Pancreas (tissue), 10 donors: ENCODE results near the gene ZMIZ1. TPM values are rescaled to one million over a fixed set of nuclear protein-coding genes. Genes with fewer than 3 reads are reported as not detected.

Experiments
- ATAC-seq, 4 donors: fragments of 200-7000 bp; cut with Tn5 transposase; one replicate each; pipeline versions ENCODE4 v1.8.0 to v1.9.1; 2020; ENCODE audit warnings: mild to moderate bottlenecking in 4 of 4, moderate library complexity in 4 of 4
- DNase-seq, 6 donors: peaks; one replicate each; pipeline ENCODE4 v3.0.0-alpha.2; 2020
- FAIRE-seq: peaks from 2 replicates; lab custom pipeline; 2012; peaks lifted over from hg19 to GRCh38; lab: Jason Lieb, UNC
- H3K27ac ChIP-seq, 4 donors: fragments of 200-600 bp; sonication (generic); 1 replicate in 3 of 4; 2 replicates in 1 of 4; pipeline versions ENCODE4 v1.5.0 to v1.8.0; 2020
- H3K27me3 ChIP-seq, 4 donors: fragments of 200-600 bp; one replicate each; pipeline ENCODE4 v1.8.0; 2021
- H3K36me3 ChIP-seq, 3 donors: fragments of 200-600 bp; sonication (generic) in 1 of 3; one replicate each; pipeline versions ENCODE4 v1.5.0 to v1.8.0; 2020 to 2021
- H3K4me1 ChIP-seq, 3 donors: fragments of 200-600 bp; one replicate each; pipeline ENCODE4 v1.8.0; 2021
- H3K4me3 ChIP-seq, 4 donors: fragments of 200-600 bp; sonication (generic) in 2 of 4; one replicate each; pipeline versions ENCODE4 v1.5.0 to v1.8.0; 2020 to 2021
- H3K9me3 ChIP-seq, 4 donors: fragments of 200-600 bp; one replicate each; pipeline ENCODE4 v1.8.0; 2021
- WGBS, 2 donors: extraction: QIAGEN DNeasy Blood & Tissue Kit; methylation state at CpG; one replicate each; pipeline ENCODE4 v1.1.7; 2013; 5-methylcytosine and 5-hydroxymethylcytosine counted together
- intact Hi-C, 3 donors: fragments of 100-400 bp; cut with DNase I; formaldehyde crosslinking; loops; one replicate each; pipeline versions ENCODE4 v1.11.1 to v1.14.2; 2022
- polyA plus RNA-seq, 2 donors: library from polyadenylated mRNA; stranded (reverse); fragments of 200-250 nt; gene quantifications; one replicate each; pipeline ENCODE4 v1.2.3, GENCODE V29; 2013
- total RNA-seq, 6 donors: library from RNA; stranded (reverse); fragmentation: NEBNext Ultra II Directional in 4 of 6; extraction: Animal tissue kit (Norgen Biotek cat#: 25700) in 4 of 6; gene quantifications; one replicate each; pipeline versions ENCODE4 v1.2.1 to v1.2.4, GENCODE V29; 2021 to 2023
- TF ChIP-seq, protein P1 (sequence below), 4 donors: fragments of 200-600 bp; sonication (generic) in 3 of 4; IDR thresholded peaks; one replicate each; pipeline versions ENCODE4 v1.5.0 to v1.8.0; 2021; ENCODE audit warnings: antibody characterized with exemption in 4 of 4
- donor health status: healthy with polysubstance abuse.
- donor health status: DM: no; HTN: no; CAD: no; lungs with moderate emphysema.
- donor health status: DM: no; HTN: no; CAD: no.
- donor health status: control.
- donor health status: control.
- donor health status: Bipolar disorder and iron deficiency.
- donor health status: DM: yes; HTN: yes; CAD: no.
- donor health status: DM: no; HTN: no; CAD: no.
- donor health status: DM: no; HTN: no; CAD: no.
- donor health status: DM: yes; HTN: yes; CAD: no.

ZMIZ1 gene
- total and polyA plus RNA-seq, 8 donors, result 14.5 to 45.0 (median 21.9) TPM

DNA sequence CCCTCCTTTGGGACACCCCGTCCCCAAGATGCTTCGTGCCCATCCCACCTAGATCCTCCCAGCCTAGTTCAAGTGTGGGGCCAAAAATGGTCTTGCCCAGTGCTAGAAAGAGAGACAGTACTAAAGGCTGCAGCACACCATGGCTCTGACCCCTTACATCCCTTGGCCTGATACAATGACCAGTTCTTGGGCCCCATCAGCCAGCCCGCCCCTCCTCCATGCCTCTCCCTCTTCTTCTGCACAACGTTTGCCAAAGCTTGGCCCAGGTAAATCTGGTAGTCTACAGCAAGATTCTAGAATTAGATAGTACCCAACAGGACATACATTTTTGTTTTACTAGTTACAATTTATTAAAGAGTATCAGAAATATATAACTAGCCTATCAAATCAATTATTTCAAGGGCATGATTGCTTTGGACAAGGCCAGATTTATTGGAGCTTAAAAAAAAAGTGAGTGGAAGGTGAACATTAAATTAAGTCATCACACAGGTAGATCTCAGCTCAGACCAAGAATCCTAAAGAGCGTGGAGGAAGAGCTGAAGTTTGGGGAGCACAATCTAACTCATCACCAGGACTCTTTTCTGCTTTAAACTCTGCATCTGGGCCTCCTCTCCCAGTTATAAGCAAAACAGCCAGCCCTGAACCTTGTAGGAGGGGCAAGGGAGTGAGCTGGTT is 69.8 kb downstream of the ZMIZ1 start:
- DNase-seq (no peak), FAIRE-seq (no peak), ATAC-seq (no peak)
- 83 to 84% methylated on average over 5 of the region's 5 CpGs for WGBS, 2 donors
- Histone ChIP-seq H3K4me3 (no peak overlapping the region), H3K36me3 (peaks cover 0 to 23% (median 7%) of the 10 kb centered on the region in 3 donors), H3K27ac (peak overlapping the region in 3 of 4 donors; percentile 0 to 37 (median 3)), H3K9me3 (no peaks in the 10 kb centered on the region), H3K4me1 (peaks cover 0 to 19% (median 7%) of the 10 kb centered on the region in 3 donors), H3K27me3 (no peaks in the 10 kb centered on the region)
- TF ChIP-seq, protein P1, sequence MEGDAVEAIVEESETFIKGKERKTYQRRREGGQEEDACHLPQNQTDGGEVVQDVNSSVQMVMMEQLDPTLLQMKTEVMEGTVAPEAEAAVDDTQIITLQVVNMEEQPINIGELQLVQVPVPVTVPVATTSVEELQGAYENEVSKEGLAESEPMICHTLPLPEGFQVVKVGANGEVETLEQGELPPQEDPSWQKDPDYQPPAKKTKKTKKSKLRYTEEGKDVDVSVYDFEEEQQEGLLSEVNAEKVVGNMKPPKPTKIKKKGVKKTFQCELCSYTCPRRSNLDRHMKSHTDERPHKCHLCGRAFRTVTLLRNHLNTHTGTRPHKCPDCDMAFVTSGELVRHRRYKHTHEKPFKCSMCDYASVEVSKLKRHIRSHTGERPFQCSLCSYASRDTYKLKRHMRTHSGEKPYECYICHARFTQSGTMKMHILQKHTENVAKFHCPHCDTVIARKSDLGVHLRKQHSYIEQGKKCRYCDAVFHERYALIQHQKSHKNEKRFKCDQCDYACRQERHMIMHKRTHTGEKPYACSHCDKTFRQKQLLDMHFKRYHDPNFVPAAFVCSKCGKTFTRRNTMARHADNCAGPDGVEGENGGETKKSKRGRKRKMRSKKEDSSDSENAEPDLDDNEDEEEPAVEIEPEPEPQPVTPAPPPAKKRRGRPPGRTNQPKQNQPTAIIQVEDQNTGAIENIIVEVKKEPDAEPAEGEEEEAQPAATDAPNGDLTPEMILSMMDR (IDR thresholded peaks at IDR 0.05), result no peak
- intact Hi-C loops, result no loop called here

DNA sequence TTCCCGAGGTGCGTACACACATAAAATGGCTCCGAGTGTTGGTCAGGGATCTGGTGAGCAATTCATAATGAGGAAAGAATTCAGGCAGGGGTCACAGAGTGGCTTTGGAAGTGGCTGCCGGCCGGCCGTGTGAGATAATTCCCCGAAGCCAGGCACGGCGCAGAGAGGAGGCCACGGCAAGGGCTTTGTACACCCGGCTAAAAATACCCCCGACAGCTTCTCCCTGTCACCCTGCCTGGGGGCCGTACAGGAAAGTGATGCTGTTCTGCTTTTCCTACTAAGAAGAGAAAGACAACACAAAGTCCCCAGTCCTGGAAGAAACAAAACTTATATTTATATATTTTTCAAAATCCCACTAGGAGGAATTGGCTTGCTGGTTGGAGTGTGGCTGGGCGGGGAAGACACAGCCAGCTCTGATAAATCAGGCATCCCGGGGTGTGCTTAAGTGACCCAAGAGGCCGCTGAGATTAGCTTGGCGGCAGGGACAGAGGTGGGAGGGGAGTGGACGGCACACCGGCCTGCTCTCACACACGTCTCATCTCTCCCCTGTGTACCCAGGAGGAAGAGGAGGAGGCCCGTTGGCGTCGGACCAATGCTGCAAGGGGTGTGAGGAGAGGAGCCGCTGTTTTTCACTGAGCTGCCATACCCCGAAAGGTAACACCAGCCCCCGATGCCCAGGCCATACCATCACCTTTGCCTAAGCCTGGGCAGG is 70.5 kb downstream of the ZMIZ1 start:
- no peak for DNase-seq
- no peaks in the 10 kb centered on the region for H3K9me3 ChIP-seq

DNA sequence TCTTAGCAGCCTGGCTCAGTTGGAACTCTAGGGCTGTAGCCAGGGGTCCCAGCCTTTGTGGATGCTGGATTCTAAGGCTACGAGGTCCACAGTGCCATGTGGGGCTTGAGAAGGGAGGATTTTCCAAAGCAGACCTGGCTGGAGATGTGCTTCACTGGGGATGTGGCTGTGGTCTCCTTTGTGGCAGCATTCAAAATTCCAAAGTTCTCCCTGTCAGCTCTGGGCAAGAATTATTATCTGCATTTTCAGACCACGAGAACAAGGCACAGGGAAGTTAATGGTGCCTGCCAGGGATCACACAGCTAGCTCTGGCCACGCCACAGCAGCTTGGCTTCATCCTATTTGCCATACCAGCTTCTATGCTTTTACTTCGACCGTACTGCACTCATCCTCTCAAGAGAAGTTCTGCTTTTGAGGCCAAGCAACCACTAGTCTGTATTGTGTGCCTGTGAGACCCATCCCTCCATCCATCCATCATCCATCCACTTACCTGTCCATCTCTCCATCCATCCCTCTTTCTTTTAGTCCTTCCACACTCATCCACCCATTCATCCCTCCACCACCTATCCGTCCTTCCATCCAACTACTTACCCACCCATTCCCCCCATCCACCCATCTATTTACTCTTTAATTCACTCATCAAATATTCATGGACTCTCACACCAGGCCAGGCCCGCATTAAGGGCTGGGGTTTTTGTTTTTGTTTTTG is 71.5 kb downstream of the ZMIZ1 start:
- Histone ChIP-seq H3K4me1 (peaks cover 4 to 20% (median 6%) of the 10 kb centered on the region in 3 donors), H3K27ac (no peak overlapping the region), H3K4me3 (no peak overlapping the region), H3K27me3 (no peaks in the 10 kb centered on the region), H3K36me3 (peaks cover 0 to 23% (median 7%) of the 10 kb centered on the region in 3 donors), H3K9me3 (no peaks in the 10 kb centered on the region)
- 92 to 96% methylated on average over 7 of the region's 7 CpGs for WGBS, 2 donors
- DNase-seq, result no peak
- no peak for FAIRE-seq
- intact Hi-C loops, result no loop called here
- ATAC-seq, result no peak
- TF ChIP-seq, protein P1 (IDR thresholded peaks at IDR 0.05), result no peak

More for the DNA sequence above, 70.5 kb downstream of the ZMIZ1 start:
- FAIRE-seq (no peak), ATAC-seq (peak in 3 of 4 donors; percentile 27 to 40 (median 36))
- peaks cover 1 to 19% (median 7%) of the 10 kb centered on the region in 3 donors for H3K4me1 ChIP-seq
- H3K36me3 ChIP-seq, result peaks cover 0 to 23% (median 7%) of the 10 kb centered on the region in 3 donors
- intact Hi-C loops, result no loop called here
- H3K4me3 ChIP-seq, result no peak overlapping the region
- 71 to 83% methylated on average over 26 of the region's 26 CpGs for WGBS, 2 donors
- H3K27ac ChIP-seq, result peak overlapping the region in 3 of 4 donors; percentile 0 to 37 (median 33)
- H3K27me3 ChIP-seq, result no peaks in the 10 kb centered on the region
- TF ChIP-seq, protein P1 (IDR thresholded peaks at IDR 0.05), result no peak

DNA sequence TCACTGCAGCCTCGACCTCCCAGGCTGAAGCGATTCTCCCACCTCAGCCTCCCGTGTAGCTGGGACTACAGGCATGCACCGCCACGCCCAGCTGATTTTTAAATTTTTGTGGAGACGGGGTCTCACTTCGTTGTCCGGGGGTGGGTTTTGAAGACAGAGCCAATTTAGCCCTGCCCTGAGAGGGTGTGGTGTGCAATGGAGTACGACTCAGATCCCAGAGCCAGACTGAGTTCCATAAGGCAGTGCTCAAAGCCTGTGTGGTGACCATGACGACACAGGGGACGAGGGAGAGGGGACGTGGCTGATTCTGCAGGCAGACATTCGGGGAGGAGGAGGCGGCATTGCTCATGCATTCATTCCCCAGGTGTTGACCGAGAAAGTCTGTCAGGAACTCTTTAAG is 72.1 kb downstream of the ZMIZ1 start:
- WGBS, 2 donors, result 92% methylated on average over 15 of the region's 15 CpGs
- DNase-seq (no peak), ATAC-seq (no peak), FAIRE-seq (no peak)
- no peaks in the 10 kb centered on the region for H3K9me3 ChIP-seq
- no peak overlapping the region for H3K4me3 ChIP-seq
- peaks cover 0 to 23% (median 7%) of the 10 kb centered on the region in 3 donors for H3K36me3 ChIP-seq
- intact Hi-C loops, result no loop called here
- TF ChIP-seq, protein P1 (IDR thresholded peaks at IDR 0.05), result no peak
- H3K27me3 ChIP-seq, result no peaks in the 10 kb centered on the region
- no peak overlapping the region for H3K27ac ChIP-seq
- peaks cover under 1 to 21% (median 6%) of the 10 kb centered on the region in 3 donors for H3K4me1 ChIP-seq
